Endothelial cell of umbilical vein (primary cell): ENCODE results near the gene AJAP1. TPM values are rescaled to one million over a fixed set of nuclear protein-coding genes. Genes with fewer than 3 reads are reported as not detected.

Source experiments
- BruUV-seq: library from RNA; stranded (reverse); fragments of 400-500 nt; replicated peaks from 2 replicates; lab custom pipeline; 2021; lab: Mats Ljungman, UMichigan
- CTCF ChIA-PET: fragments of 300-600, 350-600 bp; sonication (Branson Sonifier 250); formaldehyde crosslinking; loops from one replicate; lab custom pipeline; 2021; ENCODE audit warnings: antibody characterized with exemption, inconsistent platforms; lab: Charles Lee
- POLR2A ChIA-PET: fragments of 300-600, 350-600 bp; sonication (Branson Sonifier 250); formaldehyde crosslinking; loops from one replicate; lab custom pipeline; 2021; ENCODE audit warnings: antibody characterized with exemption, inconsistent platforms; lab: Charles Lee
- DNase-seq: peaks from one replicate; pipeline ENCODE4 v3.0.0-alpha.2; 2011; ENCODE audit warnings: low read depth, low spot score
- FAIRE-seq: peaks from 2 replicates; lab custom pipeline; 2011; peaks lifted over from hg19 to GRCh38; lab: Jason Lieb, UNC
- H2AFZ ChIP-seq: 2 replicates; pipeline ENCODE4 v1.6.0; 2012; ENCODE audit warnings: low read depth, low read length, control low read depth, inconsistent platforms
- H3K27ac ChIP-seq: 2 replicates; pipeline ENCODE4 v1.5.1; 2011; ENCODE audit warnings: low read depth, mild to moderate bottlenecking, control low read depth, low read length, moderate library complexity; ENCODE audit not compliant: insufficient read depth
- H3K27me3 ChIP-seq, 2 experiments: 2 replicates each; pipeline versions ENCODE4 v1.6.0 to v1.6.1; 2011; ENCODE audit warnings: low read length in 2 of 2, mixed read lengths in 1 of 2; ENCODE audit not compliant: control insufficient read depth in 2 of 2, insufficient read depth in 2 of 2
- H3K36me3 ChIP-seq, 2 experiments: 2 replicates in 1 of 2; 3 replicates in 1 of 2; pipeline ENCODE4 v1.5.1; 2011; ENCODE audit warnings: low read length in 2 of 2, mild to moderate bottlenecking in 1 of 2, moderate library complexity in 1 of 2; ENCODE audit not compliant: control insufficient read depth in 2 of 2, insufficient read depth in 2 of 2; ENCODE audit errors: extremely low read depth in 1 of 2
- H3K4me1 ChIP-seq: 3 replicates; pipeline ENCODE4 v1.5.1; 2011; ENCODE audit warnings: mild to moderate bottlenecking, low read length; ENCODE audit not compliant: control insufficient read depth, insufficient read depth; ENCODE audit errors: extremely low read depth
- H3K4me2 ChIP-seq: 2 replicates; pipeline ENCODE4 v1.6.1; 2011; ENCODE audit warnings: low read length, control low read depth, mixed read lengths; ENCODE audit not compliant: insufficient read depth
- H3K4me3 ChIP-seq, 3 experiments: fragments of 200-600 bp in 1 of 3; sonication (generic), shearing (Covaris generic) in 1 of 3; replicated peaks in 1 of 3; 2 replicates each; pipeline ENCODE4 v1.5.1; 2011 to 2016; ENCODE audit warnings: control low read depth in 3 of 3, low read length in 3 of 3, mild to moderate bottlenecking in 2 of 3, inconsistent platforms in 1 of 3, low read depth in 1 of 3, moderate library complexity in 1 of 3; ENCODE audit not compliant: insufficient read depth in 1 of 3
- H3K79me2 ChIP-seq: 2 replicates; pipeline ENCODE4 v1.6.0; 2012; ENCODE audit warnings: low read length, inconsistent platforms; ENCODE audit not compliant: control insufficient read depth, insufficient read depth
- H3K9ac ChIP-seq: replicated peaks from 2 replicates; pipeline ENCODE3; 2011; ENCODE audit warnings: low read length, control low read depth; ENCODE audit not compliant: insufficient read depth; ENCODE audit errors: extremely low read depth
- H3K9me1 ChIP-seq: replicated peaks from 3 replicates; pipeline ENCODE4 v1.6.0; 2011; ENCODE audit warnings: mild to moderate bottlenecking, low read length; ENCODE audit not compliant: control insufficient read depth, insufficient read depth; ENCODE audit errors: extremely low read depth
- H3K9me3 ChIP-seq: replicated peaks from 2 replicates; pipeline ENCODE4 v1.5.1; 2012; ENCODE audit warnings: low read length, inconsistent platforms; ENCODE audit not compliant: control insufficient read depth, insufficient read depth
- H4K20me1 ChIP-seq: replicated peaks from 2 replicates; pipeline ENCODE3; 2011; ENCODE audit warnings: mild to moderate bottlenecking, low read length; ENCODE audit not compliant: control insufficient read depth, insufficient read depth; ENCODE audit errors: extremely low read depth
- EZH2 ChIP-seq: IDR thresholded peaks from 2 replicates; pipeline ENCODE4 v1.6.1; 2012; ENCODE audit warnings: borderline replicate concordance, low read depth, mild to moderate bottlenecking, moderate library complexity, low read length, inconsistent platforms; ENCODE audit not compliant: severe bottlenecking
- FOS ChIP-seq: IDR thresholded peaks from 2 replicates; pipeline ENCODE4 v1.6.1; 2011; ENCODE audit warnings: mild to moderate bottlenecking, low read length, moderate library complexity, borderline replicate concordance; ENCODE audit not compliant: insufficient read depth
- GATA2 ChIP-seq: IDR thresholded peaks from 2 replicates; pipeline ENCODE4 v1.7.0; 2011; ENCODE audit warnings: low read depth, mild to moderate bottlenecking, moderate library complexity, mixed read lengths, low read length; ENCODE audit not compliant: insufficient read length, insufficient read depth
- JUN ChIP-seq: IDR thresholded peaks from 2 replicates; pipeline ENCODE4 v1.6.1; 2011; ENCODE audit warnings: borderline replicate concordance, low read depth; ENCODE audit not compliant: insufficient read length, insufficient read depth
- MYC ChIP-seq: IDR thresholded peaks from one replicate; pipeline ENCODE4 v1.6.1; 2011; ENCODE audit warnings: mild to moderate bottlenecking, low read depth, low read length
- POLR2A ChIP-seq: IDR thresholded peaks from 2 replicates; pipeline ENCODE4 v1.6.1; 2012; ENCODE audit warnings: low read depth, mild to moderate bottlenecking, control low read depth, low read length
- POLR2AphosphoS5 ChIP-seq: IDR thresholded peaks from 2 replicates; pipeline ENCODE4 v1.6.1; 2012; ENCODE audit warnings: low read depth, mild to moderate bottlenecking, control low read depth, low read length, moderate library complexity; ENCODE audit not compliant: insufficient read depth
- dilution Hi-C: fragments of 300-500 bp; cut with MboI; formaldehyde crosslinking; loops from one replicate; pipeline ENCODE4 v1.15.0; 2019; ENCODE audit warnings: low sequenced_read_pairs; ENCODE audit not compliant: extremely low pct_ligation_motif_present
- intact Hi-C: fragments of 100-400 bp; cut with micrococcal nuclease; formaldehyde crosslinking; loops from one replicate; pipeline ENCODE4 v1.10.0; 2022
- polyA plus RNA-seq, 4 experiments: library from polyadenylated mRNA; depleted of rRNA in 3 of 4; stranded (reverse) in 3 of 4; unstranded in 1 of 4; fragments of >200 nt; gene quantifications; 2 replicates each; pipeline versions ENCODE4 v1.2.1 to v1.2.3, GENCODE V29; 2011 to 2012; ENCODE audit warnings: missing spikeins in 1 of 4
- total RNA-seq: library from RNA; stranded (reverse); gene quantifications from 2 replicates; pipeline ENCODE4 v1.2.3, GENCODE V29; 2021
- TF ChIP-seq, protein P1 (sequence below), 2 donors: IDR thresholded peaks; 1 replicate in 1 of 2; 2 replicates in 1 of 2; pipeline ENCODE4 v1.5.1; 2011; ENCODE audit warnings: low read length in 2 of 2, mild to moderate bottlenecking in 2 of 2, moderate library complexity in 2 of 2, control low read depth in 1 of 2, inconsistent platforms in 1 of 2, low read depth in 1 of 2; ENCODE audit not compliant: insufficient read depth in 1 of 2; ENCODE audit errors: extremely low read depth in 1 of 2
- TF ChIP-seq, protein P2 (sequence below): IDR thresholded peaks from 2 replicates; pipeline ENCODE4 v1.6.1; 2011; ENCODE audit not compliant: insufficient read depth, insufficient read length

Gene AJAP1
- total and polyA plus RNA-seq, 2 donors (not counting 3 experiments of a cell fraction or from before 2014, with no cell fraction given), result not detected

DNA sequence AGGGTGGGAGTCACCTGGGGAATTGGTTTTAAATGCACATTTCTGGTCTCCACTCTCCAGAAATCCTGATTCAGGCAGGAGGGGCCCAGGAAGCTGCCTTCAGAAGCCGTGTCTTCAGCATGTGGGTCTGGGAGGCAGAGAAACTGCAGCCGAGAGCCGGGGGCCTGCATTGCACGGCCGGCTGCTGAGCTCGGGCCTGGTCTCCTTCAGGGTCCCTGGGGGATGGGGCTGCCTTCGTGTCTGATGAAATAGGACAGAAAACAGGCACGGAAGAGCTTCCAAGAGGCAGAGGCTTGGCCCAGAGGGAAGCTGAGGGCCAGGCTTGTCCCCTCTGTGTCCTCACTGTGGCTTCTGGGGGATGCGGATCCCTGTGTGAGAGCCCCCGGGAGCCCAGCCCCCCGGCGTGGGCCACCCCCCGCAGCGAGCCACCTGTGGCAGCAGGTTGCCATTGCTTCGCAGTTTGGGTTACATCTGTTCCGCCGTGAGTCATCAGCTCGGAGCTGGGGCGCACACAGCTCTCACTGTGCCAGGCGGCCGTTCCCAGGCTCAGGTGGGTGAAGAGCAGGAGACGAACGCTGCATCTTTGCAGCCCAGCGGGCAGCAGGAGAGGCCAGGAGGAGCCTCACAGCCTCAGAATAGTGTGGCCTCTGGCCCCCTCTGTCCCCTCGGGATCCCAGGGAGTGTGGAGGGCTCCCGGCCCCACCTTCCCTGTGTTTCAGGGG, 72.4 kb downstream of the AJAP1 start:
- TF ChIP-seq POLR2AphosphoS5 (no peak), GATA2 (no peak), JUN (no peak), EZH2 (no peak), FOS (no peak), POLR2A (no peak), MYC (no peak)
- TF ChIP-seq, protein P1, sequence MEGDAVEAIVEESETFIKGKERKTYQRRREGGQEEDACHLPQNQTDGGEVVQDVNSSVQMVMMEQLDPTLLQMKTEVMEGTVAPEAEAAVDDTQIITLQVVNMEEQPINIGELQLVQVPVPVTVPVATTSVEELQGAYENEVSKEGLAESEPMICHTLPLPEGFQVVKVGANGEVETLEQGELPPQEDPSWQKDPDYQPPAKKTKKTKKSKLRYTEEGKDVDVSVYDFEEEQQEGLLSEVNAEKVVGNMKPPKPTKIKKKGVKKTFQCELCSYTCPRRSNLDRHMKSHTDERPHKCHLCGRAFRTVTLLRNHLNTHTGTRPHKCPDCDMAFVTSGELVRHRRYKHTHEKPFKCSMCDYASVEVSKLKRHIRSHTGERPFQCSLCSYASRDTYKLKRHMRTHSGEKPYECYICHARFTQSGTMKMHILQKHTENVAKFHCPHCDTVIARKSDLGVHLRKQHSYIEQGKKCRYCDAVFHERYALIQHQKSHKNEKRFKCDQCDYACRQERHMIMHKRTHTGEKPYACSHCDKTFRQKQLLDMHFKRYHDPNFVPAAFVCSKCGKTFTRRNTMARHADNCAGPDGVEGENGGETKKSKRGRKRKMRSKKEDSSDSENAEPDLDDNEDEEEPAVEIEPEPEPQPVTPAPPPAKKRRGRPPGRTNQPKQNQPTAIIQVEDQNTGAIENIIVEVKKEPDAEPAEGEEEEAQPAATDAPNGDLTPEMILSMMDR (IDR thresholded peaks at IDR 0.05; ENCODE audit: extremely low read depth in 1 of 2, insufficient read depth in 1 of 2, low read depth in 1 of 2, low read length in 2 of 2), result no peak
- TF ChIP-seq, protein P2, sequence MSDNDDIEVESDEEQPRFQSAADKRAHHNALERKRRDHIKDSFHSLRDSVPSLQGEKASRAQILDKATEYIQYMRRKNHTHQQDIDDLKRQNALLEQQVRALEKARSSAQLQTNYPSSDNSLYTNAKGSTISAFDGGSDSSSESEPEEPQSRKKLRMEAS, result no peak

More for the DNA sequence above, 72.4 kb downstream of the AJAP1 start:
- Histone ChIP-seq H3K36me3 (no peaks in the 10 kb centered on the region), H3K4me3 (no peak overlapping the region), H3K27me3 (no peaks in the 10 kb centered on the region), H3K4me2 (no peak overlapping the region), H3K9me3 (no peaks in the 10 kb centered on the region), H4K20me1 (no peaks in the 10 kb centered on the region), H2AFZ (no peak overlapping the region), H3K9ac (no peak overlapping the region), H3K9me1 (no peaks in the 10 kb centered on the region), H3K27ac (no peak overlapping the region), H3K4me1 (no peaks in the 10 kb centered on the region), H3K79me2 (no peaks in the 10 kb centered on the region)
- intact Hi-C loops, result no loop called here
- BruUV-seq, result no TSS peak
- ChIA-PET POLR2A (no interaction called here), CTCF (no interaction called here)
- FAIRE-seq, result no peak
- no peak for DNase-seq
- dilution Hi-C loops, result no loop called here
